ENCODE measurements around the gene SS18L1.

The SS18L1 gene

GRCh38 chr20:62210496-62210855, 66.9 kb downstream of the SS18L1 start:
- 86% methylated on average over 21 of the region's 21 CpGs for WGBS
- Histone ChIP-seq H3K9ac (ENCODE audit: low read depth, low read length) (no peak overlapping the region), H3K9me3 (ENCODE audit: insufficient read depth, low read depth, low read length) (no peaks in the 10 kb centered on the region), H3K36me3 (ENCODE audit: insufficient read depth, low read length) (no peaks in the 10 kb centered on the region), H3K27ac (ENCODE audit: low read depth, low read length) (no peak overlapping the region), H3K4me1 (ENCODE audit: insufficient read depth, low read length) (no peaks in the 10 kb centered on the region), H3K4me3 (ENCODE audit: low read length) (no peak overlapping the region), H3K27me3 (ENCODE audit: insufficient read depth, low read length) (no peaks in the 10 kb centered on the region)

GRCh38 chr20:62211216-62211615, 67.6 kb downstream of the SS18L1 start:
- H3K4me1 ChIP-seq (ENCODE audit: insufficient read depth, low read length), result no peaks in the 10 kb centered on the region
- no peak overlapping the region for H3K4me3 ChIP-seq (ENCODE audit: low read length)
- H3K9me3 ChIP-seq (ENCODE audit: insufficient read depth, low read depth, low read length), result no peaks in the 10 kb centered on the region
- H3K27ac ChIP-seq (ENCODE audit: low read depth, low read length), result no peak overlapping the region
- 89% methylated on average over 8 of the region's 8 CpGs for WGBS
- H3K36me3 ChIP-seq (ENCODE audit: insufficient read depth, low read length), result no peaks in the 10 kb centered on the region
- peaks cover 4% of the 10 kb centered on the region; the same call in 1 of the 2 replicates for H3K27me3 ChIP-seq (ENCODE audit: insufficient read depth, low read length)
- H3K9ac ChIP-seq (ENCODE audit: low read depth, low read length), result no peak overlapping the region

GRCh38 chr20:62211769-62212288, 68.3 kb downstream of the SS18L1 start:
- H3K9me3 ChIP-seq (ENCODE audit: insufficient read depth, low read depth, low read length), result no peaks in the 10 kb centered on the region
- no peak overlapping the region for H3K27ac ChIP-seq (ENCODE audit: low read depth, low read length)
- 88% methylated on average over 9 of the region's 9 CpGs for WGBS
- no peak overlapping the region for H3K9ac ChIP-seq (ENCODE audit: low read depth, low read length)
- H3K4me1 ChIP-seq (ENCODE audit: insufficient read depth, low read length), result no peaks in the 10 kb centered on the region
- peaks cover 4% of the 10 kb centered on the region; the same call in 1 of the 2 replicates for H3K27me3 ChIP-seq (ENCODE audit: insufficient read depth, low read length)
- no peaks in the 10 kb centered on the region for H3K36me3 ChIP-seq (ENCODE audit: insufficient read depth, low read length)
- H3K4me3 ChIP-seq (ENCODE audit: low read length), result no peak overlapping the region

GRCh38 chr20:62212299-62212698, 68.7 kb downstream of the SS18L1 start:
- Histone ChIP-seq H3K4me3 (ENCODE audit: low read length) (no peak overlapping the region), H3K9me3 (ENCODE audit: insufficient read depth, low read depth, low read length) (no peaks in the 10 kb centered on the region), H3K36me3 (ENCODE audit: insufficient read depth, low read length) (no peaks in the 10 kb centered on the region), H3K9ac (ENCODE audit: low read depth, low read length) (no peak overlapping the region), H3K27me3 (ENCODE audit: insufficient read depth, low read length) (peaks cover 9% of the 10 kb centered on the region), H3K27ac (ENCODE audit: low read depth, low read length) (no peak overlapping the region), H3K4me1 (ENCODE audit: insufficient read depth, low read length) (no peaks in the 10 kb centered on the region)
- 71% methylated on average over 10 of the region's 10 CpGs for WGBS

- Histone ChIP-seq H3K4me1 (ENCODE audit: insufficient read depth, low read length) (peaks cover 7% of the 10 kb centered on the region), H3K9ac (ENCODE audit: low read depth, low read length) (no peak overlapping the region), H3K4me3 (ENCODE audit: low read length) (no peak overlapping the region), H3K9me3 (ENCODE audit: insufficient read depth, low read depth, low read length) (no peaks in the 10 kb centered on the region), H3K36me3 (ENCODE audit: insufficient read depth, low read length) (no peaks in the 10 kb centered on the region), H3K27me3 (ENCODE audit: insufficient read depth, low read length) (peaks cover 27% of the 10 kb centered on the region), H3K27ac (ENCODE audit: low read depth, low read length) (no peak overlapping the region)
- WGBS, result 70% methylated on average over 12 of the region's 12 CpGs
These were observed 70.5 kb downstream of the SS18L1 start for GRCh38 chr20:62214067-62214466.

GRCh38 chr20:62215020-62215990, 71.7 kb downstream of the SS18L1 start:
- Histone ChIP-seq H3K9me3 (ENCODE audit: insufficient read depth, low read depth, low read length) (no peaks in the 10 kb centered on the region), H3K4me3 (ENCODE audit: low read length) (no peak overlapping the region), H3K27ac (ENCODE audit: low read depth, low read length) (no peak overlapping the region), H3K27me3 (ENCODE audit: insufficient read depth, low read length) (peaks cover 34% of the 10 kb centered on the region), H3K36me3 (ENCODE audit: insufficient read depth, low read length) (no peaks in the 10 kb centered on the region), H3K4me1 (ENCODE audit: insufficient read depth, low read length) (peaks cover 7% of the 10 kb centered on the region), H3K9ac (ENCODE audit: low read depth, low read length) (no peak overlapping the region)
- WGBS, result 92% methylated on average over 29 of the region's 29 CpGs

- peaks cover 7% of the 10 kb centered on the region for H3K4me1 ChIP-seq (ENCODE audit: insufficient read depth, low read length)
- no peak overlapping the region for H3K27ac ChIP-seq (ENCODE audit: low read depth, low read length)
- H3K27me3 ChIP-seq (ENCODE audit: insufficient read depth, low read length), result peaks cover 42% of the 10 kb centered on the region
- H3K9me3 ChIP-seq (ENCODE audit: insufficient read depth, low read depth, low read length), result no peaks in the 10 kb centered on the region
- H3K4me3 ChIP-seq (ENCODE audit: low read length), result no peak overlapping the region
- WGBS, result 87% methylated on average over 40 of the region's 40 CpGs
- no peaks in the 10 kb centered on the region for H3K36me3 ChIP-seq (ENCODE audit: insufficient read depth, low read length)
- H3K9ac ChIP-seq (ENCODE audit: low read depth, low read length), result no peak overlapping the region
These were observed 72.5 kb downstream of the SS18L1 start for GRCh38 chr20:62215991-62216635.

GRCh38 chr20:62216636-62217566, 73.3 kb downstream of the SS18L1 start:
- peaks cover 11% of the 10 kb centered on the region for H3K4me1 ChIP-seq (ENCODE audit: insufficient read depth, low read length)
- 86% methylated on average over 26 of the region's 26 CpGs for WGBS
- no peak overlapping the region for H3K9ac ChIP-seq (ENCODE audit: low read depth, low read length)
- H3K36me3 ChIP-seq (ENCODE audit: insufficient read depth, low read length), result no peaks in the 10 kb centered on the region
- no peak overlapping the region for H3K4me3 ChIP-seq (ENCODE audit: low read length)
- no peak overlapping the region for H3K27ac ChIP-seq (ENCODE audit: low read depth, low read length)
- H3K27me3 ChIP-seq (ENCODE audit: insufficient read depth, low read length), result peaks cover 50% of the 10 kb centered on the region
- no peaks in the 10 kb centered on the region for H3K9me3 ChIP-seq (ENCODE audit: insufficient read depth, low read depth, low read length)

- Histone ChIP-seq H3K4me3 (ENCODE audit: low read length) (no peak overlapping the region), H3K27me3 (ENCODE audit: insufficient read depth, low read length) (peaks cover 63% of the 10 kb centered on the region), H3K9ac (ENCODE audit: low read depth, low read length) (no peak overlapping the region), H3K36me3 (ENCODE audit: insufficient read depth, low read length) (no peaks in the 10 kb centered on the region), H3K4me1 (ENCODE audit: insufficient read depth, low read length) (peaks cover 11% of the 10 kb centered on the region), H3K9me3 (ENCODE audit: insufficient read depth, low read depth, low read length) (no peaks in the 10 kb centered on the region), H3K27ac (ENCODE audit: low read depth, low read length) (no peak overlapping the region)
- WGBS, result 64% methylated on average over 38 of the region's 38 CpGs
These were observed 74.6 kb downstream of the SS18L1 start for GRCh38 chr20:62217913-62218773.
